ENCODE measurements around the gene RAB13.

Gene RAB13

DNA sequence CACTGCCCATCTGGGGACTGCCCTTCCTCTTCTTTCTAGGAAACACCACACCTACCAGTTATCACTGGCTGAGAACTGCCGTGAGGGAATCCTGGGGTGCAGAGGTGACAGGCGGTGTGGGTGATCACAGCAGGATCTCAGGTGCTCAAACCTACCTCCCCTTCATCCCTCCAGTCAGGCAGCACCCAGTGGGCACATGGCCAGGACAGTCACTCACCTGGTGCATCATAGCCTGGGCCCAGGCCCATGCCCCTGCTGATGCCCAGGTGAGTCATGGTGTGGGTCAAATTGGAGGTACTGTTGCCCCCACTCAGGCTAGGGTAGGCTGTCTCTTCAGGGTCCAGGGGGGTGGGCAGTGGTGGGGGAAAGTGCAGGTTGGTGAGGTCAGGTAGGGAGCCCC lies 34.3 kb downstream of the RAB13 start:
- H3K9ac ChIP-seq (ENCODE audit: low read length) = no peak overlapping the region
- peaks cover 12% of the 10 kb centered on the region for H3K4me1 ChIP-seq (ENCODE audit: low read length)
- peaks cover 42% of the 10 kb centered on the region for H3K79me2 ChIP-seq (ENCODE audit: low read length)

GRCh38 chr1:153951183-153951582 lies 35.0 kb downstream of the RAB13 start:
- Histone ChIP-seq H3K9me2 (replicated peaks; ENCODE audit: insufficient read depth, low read length) (no peaks in the 10 kb centered on the region), H3K9me3 (replicated peaks; ENCODE audit: insufficient read depth, low read length) (no peaks in the 10 kb centered on the region), H4K20me1 (ENCODE audit: insufficient read depth, low read length) (no peaks in the 10 kb centered on the region), H2AFZ (ENCODE audit: low read length) (no peak overlapping the region), H3K4me1 (ENCODE audit: low read length) (peaks cover 8% of the 10 kb centered on the region), H3K79me2 (ENCODE audit: low read length) (peaks cover 36% of the 10 kb centered on the region), H3K27ac (ENCODE audit: low read length) (no peak overlapping the region), H3K4me3 (ENCODE audit: low read length) (no peak overlapping the region), H3K36me3 (replicated peaks; ENCODE audit: insufficient read depth, low read length) (0 out of 2 replicates have a peak, but pooled peaks cover 7% of the 10 kb centered on the region), H3K9ac (ENCODE audit: low read length) (no peak overlapping the region), H3F3A (ENCODE audit: insufficient read depth, low read length) (peaks cover 17% of the 10 kb centered on the region), H3K27me3 (replicated peaks; ENCODE audit: insufficient read depth, low read length) (no peaks in the 10 kb centered on the region), H3K4me2 (ENCODE audit: low read depth, low read length) (no peak overlapping the region)
- TF ChIP-seq EZH2 (optimal IDR thresholded peaks at IDR 0.05; ENCODE audit: low read depth, low read length) = no peak
- no peak for TF ChIP-seq CTCF (IDR thresholded peaks at IDR 0.05; ENCODE audit: low read length)
- TF ChIP-seq EZH2phosphoT487 (IDR thresholded peaks at IDR 0.05; ENCODE audit: low read length) = no peak
- no peak for DNase-seq

More for the DNA sequence above, 34.3 kb downstream of the RAB13 start:
- H3K27ac ChIP-seq (ENCODE audit: low read length) = no peak overlapping the region
- TF ChIP-seq CTCF (IDR thresholded peaks at IDR 0.05; ENCODE audit: low read length) (no peak), EZH2phosphoT487 (IDR thresholded peaks at IDR 0.05; ENCODE audit: low read length) (no peak), EZH2 (optimal IDR thresholded peaks at IDR 0.05; ENCODE audit: low read depth, low read length) (no peak)
- H4K20me1 ChIP-seq (ENCODE audit: insufficient read depth, low read length) = no peaks in the 10 kb centered on the region
- no peaks in the 10 kb centered on the region for H3K9me3 ChIP-seq (replicated peaks; ENCODE audit: insufficient read depth, low read length)
- H3K4me3 ChIP-seq (ENCODE audit: low read length) = no peak overlapping the region
- H3K4me2 ChIP-seq (ENCODE audit: low read depth, low read length) = no peak overlapping the region
- H3F3A ChIP-seq (ENCODE audit: insufficient read depth, low read length) = peaks cover 14% of the 10 kb centered on the region
- no peak overlapping the region for H2AFZ ChIP-seq (ENCODE audit: low read length)
- H3K27me3 ChIP-seq (replicated peaks; ENCODE audit: insufficient read depth, low read length) = no peaks in the 10 kb centered on the region
- no peak for DNase-seq
- 0 out of 2 replicates have a peak, but pooled peaks cover 7% of the 10 kb centered on the region for H3K36me3 ChIP-seq (replicated peaks; ENCODE audit: insufficient read depth, low read length)
- no peaks in the 10 kb centered on the region for H3K9me2 ChIP-seq (replicated peaks; ENCODE audit: insufficient read depth, low read length)

DNA sequence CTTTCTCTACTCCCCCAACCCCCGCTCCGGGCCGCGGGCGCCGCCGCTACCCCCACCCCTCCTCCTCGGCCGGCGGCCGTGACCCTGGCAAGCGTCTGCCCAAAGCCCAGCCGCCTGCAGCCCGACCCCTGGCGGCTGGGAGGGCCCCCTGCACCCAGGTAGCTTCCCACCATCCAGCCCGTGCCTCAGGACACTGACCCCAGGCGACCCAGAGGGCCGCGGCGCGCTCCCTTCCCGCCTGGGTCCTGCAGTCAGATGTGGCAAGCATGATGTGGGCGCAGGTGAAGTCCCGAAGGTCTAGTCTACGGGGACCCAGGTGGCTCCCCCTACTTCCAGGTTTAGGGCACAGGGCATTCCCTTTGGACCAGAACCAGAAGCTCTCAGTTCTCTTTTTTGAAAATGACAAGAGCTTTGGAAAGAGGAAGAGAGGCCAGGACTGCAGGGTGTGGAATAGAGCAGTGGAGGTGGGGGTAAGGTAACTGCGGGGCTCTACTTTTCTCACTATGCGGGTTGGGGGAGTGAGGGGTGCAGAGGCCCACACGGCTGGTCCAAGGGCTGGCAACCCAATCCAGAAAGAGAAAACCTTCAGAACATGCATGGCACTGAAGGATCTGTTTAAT lies 39.4 kb downstream of the RAB13 start, which contains the start of gene DENND4B:
Gene DENND4B, minus strand, starts transcription at position 97 of the 620 bp plus-strand sequence. CDS start 2,344 bp downstream, outside the sequence.
- TF ChIP-seq EZH2 (optimal IDR thresholded peaks at IDR 0.05; ENCODE audit: low read depth, low read length) = no peak
- TF ChIP-seq CTCF (IDR thresholded peaks at IDR 0.05; ENCODE audit: low read length) = peak; percentile 98
- TF ChIP-seq EZH2phosphoT487 (IDR thresholded peaks at IDR 0.05; ENCODE audit: low read length) = no peak
- H3K4me1 ChIP-seq (ENCODE audit: low read length) = peaks cover 5% of the 10 kb centered on the region
- peak within 1 kb of the TSS; percentile 71 for H2AFZ ChIP-seq (ENCODE audit: low read length)
- peak within 1 kb of the TSS; percentile 86 for H3K9ac ChIP-seq (ENCODE audit: low read length)
- H3K79me2 ChIP-seq (ENCODE audit: low read length) = peaks cover 28% of the 10 kb centered on the region
- peak within 1 kb of the TSS; percentile 89 for H3K4me2 ChIP-seq (ENCODE audit: low read depth, low read length)
- H3K4me3 ChIP-seq (ENCODE audit: low read length) = peak within 1 kb of the TSS; percentile 91
- peaks cover 28% of the 10 kb centered on the region for H3F3A ChIP-seq (ENCODE audit: insufficient read depth, low read length)
- H3K36me3 ChIP-seq (replicated peaks; ENCODE audit: insufficient read depth, low read length) = 0 out of 2 replicates have a peak, but pooled peaks cover 2% of the 10 kb centered on the region
- H3K9me2 ChIP-seq (replicated peaks; ENCODE audit: insufficient read depth, low read length) = no peaks in the 10 kb centered on the region
- no peaks in the 10 kb centered on the region for H3K27me3 ChIP-seq (replicated peaks; ENCODE audit: insufficient read depth, low read length)
- H4K20me1 ChIP-seq (ENCODE audit: insufficient read depth, low read length) = no peaks in the 10 kb centered on the region
- peak; percentile 94 for DNase-seq
- peak within 1 kb of the TSS; percentile 85 for H3K27ac ChIP-seq (ENCODE audit: low read length)
- no peaks in the 10 kb centered on the region for H3K9me3 ChIP-seq (replicated peaks; ENCODE audit: insufficient read depth, low read length)
